ENCODE results near the gene BAHCC1.
"Not testable (repeated sequence)": the region's sequence is repeated elsewhere in the genome, so short reads cannot be mapped to it uniquely, and the experiment has no call there.

The BAHCC1 gene

GRCh38 chr17:81414756-81415516 is 19.7 kb downstream of the BAHCC1 start:
- no peak for DNase-seq

GRCh38 chr17:81415681-81416080 is 20.4 kb downstream of the BAHCC1 start:
- DNase-seq, result no peak

- DNase-seq, result no peak
Measured at GRCh38 chr17:81416612-81417011, 21.4 kb downstream of the BAHCC1 start.

GRCh38 chr17:81417049-81417878 is 22.0 kb downstream of the BAHCC1 start:
- DNase-seq, result no peak

- DNase-seq, result no peak
Measured at GRCh38 chr17:81417879-81418709, 22.8 kb downstream of the BAHCC1 start.

GRCh38 chr17:81418710-81419318 is 23.6 kb downstream of the BAHCC1 start:
- no peak for DNase-seq

GRCh38 chr17:81419319-81419885 is 24.1 kb downstream of the BAHCC1 start:
- no peak for DNase-seq

GRCh38 chr17:81419886-81420768 is 24.9 kb downstream of the BAHCC1 start:
- no peak for DNase-seq

- no peak for DNase-seq
Measured at GRCh38 chr17:81420769-81421462, 25.7 kb downstream of the BAHCC1 start.

- DNase-seq, result peak; percentile 88
Measured at GRCh38 chr17:81422776-81423697, 27.8 kb downstream of the BAHCC1 start.

- DNase-seq, result no peak
Measured at GRCh38 chr17:81423698-81424071, 28.4 kb downstream of the BAHCC1 start.

GRCh38 chr17:81424151-81425017 is 29.1 kb downstream of the BAHCC1 start:
- DNase-seq, result no peak

- DNase-seq, result not testable (repeated sequence)
Measured at GRCh38 chr17:81425041-81425440, 29.8 kb downstream of the BAHCC1 start.

- DNase-seq, result not testable (repeated sequence)
Measured at GRCh38 chr17:81425716-81426392, 30.6 kb downstream of the BAHCC1 start.

GRCh38 chr17:81426393-81427172 is 31.3 kb downstream of the BAHCC1 start:
- DNase-seq, result peak; percentile 45

GRCh38 chr17:81427173-81428120 is 32.2 kb downstream of the BAHCC1 start:
- DNase-seq, result no peak

Data from inflammatory macrophage treated with lipopolysaccharide for 4 hours (primary cell).